Kasumi-1 (cell line): ENCODE measurements around the gene FGD2.
A peak's percentile ranks its signal among the peaks of the same experiment; 100 is the strongest.
"Not testable (repeated sequence)": the region's sequence is repeated elsewhere in the genome, so short reads cannot be mapped to it uniquely, and the experiment has no call there.

Source experiments
- DNase-seq, 2 experiments: peaks; one replicate each; lab custom pipeline; 2025; lab: John Stamatoyannopoulos, UW

Gene FGD2

GRCh38 chr6:36990401-36990800, 15.1 kb upstream of the FGD2 start:
- DNase-seq = not testable (repeated sequence)

GRCh38 chr6:36997811-36998722, 7.4 kb upstream of the FGD2 start:
- no peak for DNase-seq

GRCh38 chr6:36998723-36999038, 6.8 kb upstream of the FGD2 start:
- no peak for DNase-seq

- no peak for DNase-seq
Measured at GRCh38 chr6:36999061-36999750, 6.2 kb upstream of the FGD2 start.

GRCh38 chr6:36999751-37000125, 5.7 kb upstream of the FGD2 start:
- no peak for DNase-seq

GRCh38 chr6:37004044-37004980, 1.1 kb upstream of the FGD2 start:
- no peak for DNase-seq

GRCh38 chr6:37005827-37006567, 542 bp downstream of the FGD2 start:
- no peak for DNase-seq

GRCh38 chr6:37006793-37007339, 1.4 kb downstream of the FGD2 start:
- DNase-seq = peak; percentile 47 to 52

GRCh38 chr6:37007340-37008043, 2.0 kb downstream of the FGD2 start:
- peak in 1 of 2 experiments; percentile 22 for DNase-seq

GRCh38 chr6:37008484-37009465, 3.3 kb downstream of the FGD2 start:
- no peak for DNase-seq

- DNase-seq = no peak
Measured at GRCh38 chr6:37010402-37010892, 5.0 kb downstream of the FGD2 start.

- DNase-seq = no peak
Measured at GRCh38 chr6:37011656-37012378, 6.4 kb downstream of the FGD2 start.

- no peak for DNase-seq
Measured at GRCh38 chr6:37013516-37014491, 8.3 kb downstream of the FGD2 start.

GRCh38 chr6:37014667-37015066, 9.2 kb downstream of the FGD2 start:
- no peak for DNase-seq

GRCh38 chr6:37015532-37015931, 10.1 kb downstream of the FGD2 start:
- no peak for DNase-seq

GRCh38 chr6:37016995-37017394, 11.5 kb downstream of the FGD2 start:
- DNase-seq = no peak

- DNase-seq = no peak
Measured at GRCh38 chr6:37017606-37018197, 12.2 kb downstream of the FGD2 start.
